Esophagus mucosa (tissue), 1 donor: ENCODE results near the gene RAB31. TPM values are rescaled to one million over a fixed set of nuclear protein-coding genes. Genes with fewer than 3 reads are reported as not detected.
A peak's percentile ranks its signal among the peaks of the same experiment; 100 is the strongest.

Source experiments
- ATAC-seq: fragments of 200-7000 bp; cut with Tn5 transposase; one replicate; pipeline ENCODE4 v1.9.1; 2020
- total RNA-seq: library from RNA; stranded (reverse); gene quantifications from one replicate; pipeline ENCODE4 v1.2.4, GENCODE V29; 2023
- donor health status: DM: yes; HTN: yes; CAD: no.

The RAB31 gene
- total RNA-seq, 1 donor from 2014 or later: 50.0 TPM

DNA sequence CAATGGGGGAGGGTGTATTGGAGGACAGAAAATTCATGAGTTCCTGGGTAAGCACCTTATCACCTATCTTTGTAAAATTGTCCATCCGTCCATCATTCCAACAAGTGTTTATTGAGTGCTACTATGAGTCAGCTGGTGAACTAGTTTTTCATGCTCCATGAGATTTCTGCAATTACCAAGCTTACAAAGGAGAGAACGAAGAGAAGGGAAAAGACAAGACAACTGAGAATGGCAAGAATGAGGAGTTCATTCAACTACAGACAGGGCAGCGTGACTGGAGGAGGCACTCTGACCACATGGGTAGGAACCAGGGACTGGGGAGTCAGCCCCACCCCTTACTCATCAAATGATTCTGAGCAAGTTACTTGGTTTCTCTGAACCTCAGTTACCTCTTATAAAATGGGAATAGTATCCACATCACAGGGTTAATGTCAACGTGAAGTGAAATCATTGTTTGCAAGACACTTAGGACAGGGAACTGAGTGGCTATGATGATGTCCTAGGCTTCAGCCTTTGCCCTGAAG is 159.0 kb downstream of the RAB31 start:
- peak; percentile 52 for ATAC-seq

DNA sequence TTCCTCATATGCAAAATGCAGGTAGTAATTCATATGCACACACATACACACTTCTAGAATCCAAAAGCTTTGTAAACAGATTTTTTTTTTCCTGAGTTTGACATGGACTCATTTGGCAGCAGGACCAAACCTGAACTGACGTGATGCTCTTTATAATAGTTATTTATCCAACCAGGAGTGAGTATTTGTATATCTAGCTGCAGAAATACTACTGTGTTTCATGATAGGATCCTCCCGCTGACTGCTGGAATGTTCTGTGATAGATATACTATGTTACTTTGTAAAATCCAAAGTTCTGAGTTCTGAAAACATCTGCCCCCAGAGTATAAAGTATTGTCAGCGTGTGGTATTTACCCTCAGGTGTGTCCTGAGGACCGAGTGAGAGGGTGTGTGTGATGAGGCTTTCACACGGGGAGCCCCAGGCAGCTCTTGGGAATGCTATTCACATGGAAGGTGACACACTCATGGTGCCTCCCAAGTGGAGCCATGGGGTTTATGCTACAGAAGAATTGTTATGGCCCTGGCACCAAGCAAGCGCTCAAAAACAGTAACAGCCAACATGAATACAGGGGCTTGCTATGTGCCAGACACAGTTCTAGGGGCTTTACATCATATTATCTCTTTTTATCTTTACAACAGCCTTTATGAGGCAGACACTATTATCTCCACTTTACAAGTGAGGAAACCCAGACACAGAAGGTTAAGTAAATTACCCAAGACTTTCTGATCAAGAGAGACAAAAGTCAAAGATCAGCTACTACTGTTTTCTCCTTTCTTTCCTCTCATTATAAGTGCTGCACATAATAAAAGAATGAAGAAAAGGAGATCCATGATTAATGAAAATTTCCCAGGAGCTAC is 161.0 kb downstream of the RAB31 start:
- peak; percentile 12 for ATAC-seq

DNA sequence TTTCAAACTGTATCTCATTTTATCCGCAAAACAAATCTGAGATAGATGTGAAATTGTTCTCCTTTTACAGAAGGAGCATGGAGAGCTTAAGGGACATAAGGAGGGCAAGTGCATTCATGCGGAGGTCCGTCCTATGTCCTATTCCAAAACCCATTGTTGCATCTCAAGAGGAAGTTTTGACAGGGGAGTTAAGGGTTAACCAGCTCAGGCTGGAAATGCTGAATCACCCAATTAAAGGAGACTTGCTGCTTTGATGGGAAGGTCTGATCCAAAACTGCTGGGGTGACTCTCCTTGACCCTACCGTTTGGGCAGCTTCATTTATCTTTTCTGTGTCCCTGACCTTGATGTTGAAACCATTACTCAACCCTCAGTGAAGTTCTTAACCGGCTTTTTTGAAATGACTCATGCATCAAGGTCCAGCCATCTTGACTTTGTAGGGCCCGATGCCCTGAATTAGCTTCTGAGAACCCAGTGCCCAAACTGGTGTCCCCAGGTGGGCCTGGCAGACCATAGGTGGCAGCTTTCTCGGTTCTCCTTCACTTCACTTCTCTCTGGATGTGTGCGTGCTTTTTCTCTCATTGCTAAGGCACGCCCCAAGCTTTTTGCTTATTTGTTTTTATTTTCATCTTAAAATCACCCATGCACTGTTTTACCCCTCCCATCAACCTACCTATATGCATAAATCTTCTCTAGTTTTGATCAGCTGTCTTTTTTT is 161.8 kb downstream of the RAB31 start:
- peak; percentile 43 for ATAC-seq

DNA sequence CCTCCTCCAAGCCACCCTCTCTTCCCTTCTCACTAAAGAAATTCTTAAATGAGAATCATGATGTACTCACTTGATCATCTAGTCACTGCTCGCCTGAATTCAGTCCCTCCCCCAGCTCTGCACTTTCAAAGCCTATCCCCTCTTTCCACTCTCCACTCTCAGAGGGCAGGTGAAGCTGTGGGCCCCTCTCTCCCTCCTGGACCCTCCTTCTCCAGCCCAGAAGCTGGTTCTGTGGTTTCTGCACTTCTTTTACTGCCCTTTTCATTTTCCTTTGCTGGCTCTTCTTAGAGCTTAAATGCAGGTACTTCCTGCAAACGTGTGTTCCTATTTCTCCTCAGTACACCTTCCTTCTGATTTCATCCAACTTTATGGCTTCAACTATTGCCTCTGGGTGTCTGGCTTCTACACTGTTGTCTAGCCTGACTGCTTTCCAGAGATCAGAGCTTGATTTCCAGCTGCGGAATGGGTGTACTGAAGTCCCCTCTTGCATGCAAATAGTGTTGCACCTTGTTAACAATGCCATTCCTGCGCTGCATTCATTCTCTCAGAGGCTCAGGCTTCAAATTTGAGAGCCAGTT is 162.4 kb downstream of the RAB31 start:
- no peak for ATAC-seq

DNA sequence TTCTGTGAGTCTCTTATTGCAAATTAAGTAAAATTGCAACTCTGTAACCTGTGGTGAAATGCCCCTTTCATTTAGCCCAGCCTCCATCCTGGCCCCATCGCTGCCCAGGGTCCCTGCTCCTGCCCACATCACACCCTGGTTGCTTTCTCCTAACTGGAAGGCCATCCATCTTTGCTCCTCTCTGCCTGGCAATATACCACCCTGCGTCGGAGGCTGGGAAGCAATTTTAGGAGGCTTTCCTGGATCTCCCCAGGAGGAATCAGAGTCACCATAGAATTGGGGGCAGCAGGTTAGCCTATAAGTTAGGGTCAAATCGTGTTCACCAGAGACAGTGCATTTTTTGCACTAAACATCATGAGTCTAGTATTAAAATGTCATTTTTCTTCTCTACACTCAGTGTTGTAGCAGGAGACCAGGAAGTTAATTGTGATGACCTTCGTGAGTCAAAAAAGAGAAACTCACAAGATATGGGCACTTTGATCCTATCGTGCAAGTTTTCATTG is 163.2 kb downstream of the RAB31 start:
- ATAC-seq: no peak

DNA sequence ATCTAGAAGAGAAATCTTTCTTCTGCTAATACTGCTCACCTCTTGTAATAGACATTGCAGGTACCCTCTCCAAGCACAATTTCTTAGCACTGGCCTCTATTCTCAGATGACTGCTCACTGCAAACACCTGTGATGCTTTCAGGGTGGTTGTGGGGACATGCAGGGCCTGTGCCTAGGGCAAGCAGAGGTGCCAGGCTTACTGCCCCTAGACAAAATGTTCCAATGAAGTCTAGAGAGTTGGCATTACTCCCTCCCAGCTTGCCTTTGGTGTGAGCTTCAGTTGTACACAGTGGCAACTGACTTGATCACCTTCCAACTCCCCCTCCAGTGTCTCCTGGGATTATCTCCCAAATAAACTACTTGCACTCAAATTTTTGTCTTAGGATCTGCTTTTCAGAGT is 164.7 kb downstream of the RAB31 start:
- ATAC-seq: no peak

DNA sequence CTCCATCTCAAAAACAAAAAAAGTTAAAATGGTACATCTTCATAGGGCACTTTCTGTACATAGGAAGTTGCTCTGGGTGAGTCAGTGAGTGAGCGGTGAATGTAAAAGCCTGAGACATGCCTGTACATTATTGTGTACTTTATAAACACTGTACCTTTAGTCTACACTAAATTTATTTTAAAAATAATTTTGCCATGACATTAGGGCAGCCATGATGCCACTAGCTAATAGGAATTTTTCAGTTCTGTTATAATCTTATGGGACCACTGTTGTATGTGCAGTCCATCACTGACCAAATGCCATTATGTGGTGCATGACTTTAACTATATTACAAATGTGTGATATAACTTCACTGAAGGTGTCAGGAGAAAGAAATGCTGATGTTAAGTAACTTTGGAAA is 166.6 kb downstream of the RAB31 start:
- ATAC-seq: peak; percentile 58

DNA sequence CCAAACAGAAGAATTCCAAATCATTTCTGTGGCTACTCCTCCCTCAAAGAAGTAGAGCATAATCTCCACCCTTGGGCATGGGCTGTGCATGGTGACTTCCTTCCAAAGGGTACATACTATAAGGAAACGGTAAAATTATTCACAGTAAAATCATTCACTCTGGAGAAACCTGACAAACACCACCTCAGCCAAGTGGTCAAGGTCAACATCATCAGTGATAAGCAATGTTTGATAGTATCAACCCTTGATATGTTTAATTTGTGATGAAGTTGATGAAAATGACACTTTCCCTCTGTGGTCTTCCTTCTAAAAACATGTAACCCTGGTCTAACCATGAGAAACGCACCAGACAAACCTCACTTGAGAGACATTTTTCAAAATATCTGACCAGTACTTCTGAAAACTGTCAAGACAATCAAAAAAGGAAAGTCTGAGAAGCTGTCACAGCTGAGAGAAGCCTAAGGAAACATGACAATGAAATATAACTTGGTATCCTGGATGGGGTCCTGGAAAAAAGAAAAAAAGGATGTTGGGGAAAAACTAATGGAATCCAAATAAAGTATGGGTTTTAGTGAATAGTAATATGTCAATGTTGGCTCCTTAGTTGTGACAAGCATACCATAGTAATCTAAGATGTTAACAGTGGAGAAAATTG is 168.2 kb downstream of the RAB31 start:
- no peak for ATAC-seq

DNA sequence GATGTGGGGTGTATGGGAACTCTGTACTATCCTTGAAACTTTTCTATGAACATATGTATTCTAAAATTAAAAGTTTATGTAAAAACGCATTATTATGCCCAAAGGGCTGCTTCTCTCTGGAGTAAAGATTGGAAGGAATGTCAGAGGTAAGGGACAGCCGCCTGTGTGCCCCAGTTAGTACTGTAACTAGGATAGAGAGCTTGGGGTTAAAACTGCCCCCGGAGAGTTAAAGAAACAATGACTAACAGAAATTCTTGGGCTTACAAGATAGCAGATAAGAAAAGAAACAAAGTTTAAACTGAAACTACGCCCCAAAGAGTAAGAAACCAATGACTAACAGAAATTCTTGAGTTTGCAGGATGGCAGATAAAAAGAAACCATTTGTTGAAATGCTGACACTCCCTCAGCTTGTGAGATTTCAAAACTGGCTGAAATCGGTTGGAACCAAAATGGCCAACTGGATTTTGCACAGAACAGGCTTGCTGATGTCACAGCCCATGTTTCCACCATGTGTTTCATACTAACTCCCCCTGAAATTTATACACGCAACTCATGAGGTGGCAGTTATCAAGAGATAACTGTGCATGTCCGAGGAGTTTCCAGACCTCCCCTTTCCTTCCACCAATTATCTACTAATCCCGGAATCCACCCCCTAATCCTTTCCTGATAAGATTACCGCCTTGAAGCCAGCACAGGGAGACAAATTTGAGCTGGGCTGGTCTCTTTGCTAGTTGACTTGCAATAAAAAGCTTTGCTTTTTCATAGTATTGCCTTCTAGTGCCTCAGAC is 169.0 kb downstream of the RAB31 start:
- peak; percentile 49 for ATAC-seq

DNA sequence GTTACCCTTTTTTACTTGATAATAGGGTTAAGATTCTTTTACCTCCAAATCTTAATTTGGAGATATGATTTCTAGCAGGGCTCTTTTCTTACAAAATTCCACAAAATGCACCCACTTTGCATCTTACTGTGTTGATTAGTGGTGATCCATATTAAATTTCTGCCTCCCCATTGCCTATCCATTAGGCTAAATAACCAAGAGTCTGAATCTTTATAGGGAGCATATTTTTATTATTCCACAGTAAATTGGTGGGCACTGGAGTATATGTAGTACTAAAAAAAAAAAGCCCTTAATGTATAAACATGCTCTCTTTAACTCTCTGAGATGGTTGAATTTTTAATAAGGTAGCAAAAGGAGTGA is 169.5 kb downstream of the RAB31 start:
- ATAC-seq: no peak

DNA sequence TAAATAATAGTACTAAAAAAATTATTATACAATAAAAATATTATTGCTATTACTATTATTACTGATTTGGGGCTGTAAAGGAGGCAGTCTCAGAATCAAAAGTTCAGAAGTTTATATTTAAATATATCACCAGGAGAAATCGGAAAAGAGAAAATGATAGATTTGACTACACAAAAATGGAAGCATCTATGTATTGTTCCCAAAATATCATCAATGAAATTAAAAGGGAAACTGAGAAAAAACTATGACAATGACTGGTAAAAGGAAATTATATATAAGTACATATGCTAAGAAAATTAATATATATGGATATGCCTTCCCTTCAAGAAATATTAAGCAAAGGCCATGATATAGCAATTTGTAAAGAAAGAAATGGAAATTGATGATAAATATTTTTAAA is 170.0 kb downstream of the RAB31 start:
- ATAC-seq: no peak

DNA sequence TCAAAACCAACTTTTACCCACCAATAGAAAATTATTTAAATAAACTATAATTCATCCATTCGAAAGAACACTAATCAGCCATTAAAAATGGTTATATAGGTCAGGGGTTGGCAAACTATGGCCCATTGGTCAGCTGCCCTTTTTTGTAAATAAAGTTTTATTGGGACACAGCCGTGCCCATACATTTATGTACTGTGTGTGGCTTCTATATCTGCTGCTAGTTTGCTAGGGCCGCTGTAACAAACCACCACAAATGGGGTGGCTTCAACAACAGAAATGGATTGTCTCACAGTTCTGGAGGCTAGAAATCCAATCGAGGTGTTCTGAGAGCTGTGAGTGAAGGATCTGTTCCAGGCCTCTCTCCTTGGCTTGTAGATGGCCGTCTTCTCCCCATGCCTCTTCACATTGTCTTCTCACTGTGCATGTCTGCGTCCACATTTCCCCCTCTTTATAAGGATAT is 170.7 kb downstream of the RAB31 start:
- ATAC-seq: no peak

DNA sequence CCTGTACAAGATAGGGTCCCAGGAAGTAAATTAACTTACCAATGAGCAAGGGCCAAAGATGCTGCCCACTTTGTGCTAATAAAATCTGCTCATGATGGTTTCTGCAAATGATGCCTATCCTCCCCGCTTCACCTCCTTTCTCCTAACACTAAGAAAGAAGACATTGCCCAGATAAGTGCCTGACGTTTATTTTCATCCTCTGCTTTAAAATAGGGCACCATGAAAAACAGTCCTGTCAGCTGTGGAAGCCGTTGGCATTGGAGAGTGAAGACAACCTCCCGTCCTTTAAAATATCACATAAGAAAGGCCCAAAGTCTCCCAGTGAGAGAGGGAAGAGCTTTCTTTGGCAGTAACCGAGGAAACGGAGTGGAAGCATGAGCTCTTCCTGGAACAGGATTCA is 176.0 kb downstream of the RAB31 start:
- no peak for ATAC-seq

DNA sequence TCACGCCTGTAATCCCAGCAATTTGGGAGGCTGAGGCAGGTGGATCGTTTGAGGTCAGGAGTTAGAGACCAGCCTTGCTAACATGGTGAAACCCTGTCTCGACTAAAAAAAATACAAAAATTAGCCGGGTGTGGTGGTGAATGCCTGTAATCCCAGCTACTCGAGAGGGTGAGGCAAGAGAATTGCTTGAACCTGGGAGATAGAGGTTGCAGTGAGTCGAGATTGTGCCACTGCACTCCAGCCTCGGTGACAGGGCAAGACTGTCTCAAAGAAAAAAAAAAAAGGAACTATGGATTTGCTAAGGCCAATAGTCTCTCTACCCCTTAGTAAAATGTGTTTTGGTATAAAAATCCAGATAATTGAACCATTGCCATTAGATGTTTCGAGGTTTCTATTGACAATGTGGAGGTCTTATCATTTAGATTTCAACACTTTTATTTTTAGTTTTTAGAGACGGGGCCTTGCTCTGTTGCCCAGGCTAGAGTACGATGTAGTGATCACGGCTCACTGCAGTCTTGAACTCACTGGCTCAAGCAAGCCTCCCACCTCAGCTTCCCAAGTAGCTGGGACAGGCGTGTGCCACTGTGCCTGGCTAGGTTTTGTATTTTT is 176.5 kb downstream of the RAB31 start:
- ATAC-seq: no peak

DNA sequence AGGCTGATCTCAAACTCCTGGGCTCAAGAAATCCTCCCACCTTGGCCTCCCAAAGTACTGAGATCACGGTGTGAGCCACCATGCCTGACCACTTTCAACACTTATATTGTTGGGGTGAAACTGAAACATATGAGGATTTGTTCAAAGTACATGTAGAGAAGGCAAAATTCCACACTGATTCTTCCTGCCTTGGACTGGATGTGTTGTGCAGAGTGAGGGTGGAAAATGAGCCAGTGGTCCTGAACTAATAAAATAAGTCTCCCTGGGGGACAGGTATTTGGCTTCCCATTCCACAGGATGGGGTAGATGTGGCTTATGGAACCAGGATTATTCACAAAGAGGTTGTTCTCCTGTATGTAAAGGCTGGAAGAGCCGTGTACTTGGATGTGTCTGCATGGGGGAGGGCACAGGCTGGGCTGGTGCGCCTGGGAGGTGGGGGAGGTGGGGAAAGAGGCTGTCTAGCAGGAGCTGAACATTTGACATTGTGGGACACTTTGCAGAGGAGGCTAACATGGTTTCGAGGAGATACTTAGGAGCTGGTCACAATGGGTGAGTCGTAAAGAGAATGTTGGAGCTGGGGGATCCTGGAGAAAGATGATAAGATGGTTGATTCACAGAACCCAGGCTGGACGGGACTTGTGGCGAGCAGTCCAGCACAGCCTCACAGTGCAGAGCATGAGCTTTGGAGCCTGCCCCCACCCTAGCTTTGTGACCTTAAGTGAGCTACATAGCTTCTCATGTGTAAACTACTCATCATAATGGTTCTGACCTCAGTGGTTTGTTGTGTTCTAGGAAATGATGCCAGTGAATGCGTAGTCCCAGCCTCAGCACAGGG is 177.3 kb downstream of the RAB31 start, which contains the start of gene TXNDC2:
TSS of gene TXNDC2 (plus strand) at position 804 of the 835 bp plus-strand sequence. CDS start 708 bp downstream, outside the sequence.
- ATAC-seq: no peak

DNA sequence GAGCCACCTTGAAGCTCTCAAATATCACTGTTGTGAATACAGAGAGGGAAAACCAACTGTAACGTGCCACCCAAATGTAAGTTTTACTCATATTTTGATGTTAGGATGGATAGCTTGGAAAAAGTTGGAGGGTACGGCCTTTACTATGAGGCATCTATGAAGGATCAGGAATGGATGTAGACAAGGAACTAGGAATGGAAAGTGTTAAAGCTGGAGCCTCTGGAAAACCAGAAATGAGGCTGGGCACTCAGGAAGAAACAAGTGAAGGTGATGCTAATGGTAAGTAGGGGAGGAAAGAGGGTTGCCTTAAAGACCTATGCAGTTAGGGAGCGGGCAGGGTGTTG is 177.9 kb downstream of the RAB31 start:
- no peak for ATAC-seq

DNA sequence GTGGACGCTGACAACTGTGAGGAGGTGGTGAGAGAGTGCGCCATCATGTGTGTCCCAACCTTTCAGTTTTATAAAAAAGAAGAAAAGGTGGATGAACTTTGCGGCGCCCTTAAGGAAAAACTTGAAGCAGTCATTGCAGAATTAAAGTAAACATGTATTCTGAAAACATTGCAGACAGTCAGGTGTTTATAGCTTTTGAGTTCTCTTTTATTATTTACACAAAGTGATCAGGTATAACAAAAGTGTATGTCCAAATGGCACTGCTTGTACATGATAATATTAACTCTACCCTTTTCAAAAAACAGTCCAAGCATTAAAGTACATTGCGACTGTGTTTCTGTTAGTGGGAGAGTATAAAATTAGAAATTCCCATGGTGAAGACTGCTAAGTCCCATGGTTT is 179.9 kb downstream of the RAB31 start:
- no peak for ATAC-seq

DNA sequence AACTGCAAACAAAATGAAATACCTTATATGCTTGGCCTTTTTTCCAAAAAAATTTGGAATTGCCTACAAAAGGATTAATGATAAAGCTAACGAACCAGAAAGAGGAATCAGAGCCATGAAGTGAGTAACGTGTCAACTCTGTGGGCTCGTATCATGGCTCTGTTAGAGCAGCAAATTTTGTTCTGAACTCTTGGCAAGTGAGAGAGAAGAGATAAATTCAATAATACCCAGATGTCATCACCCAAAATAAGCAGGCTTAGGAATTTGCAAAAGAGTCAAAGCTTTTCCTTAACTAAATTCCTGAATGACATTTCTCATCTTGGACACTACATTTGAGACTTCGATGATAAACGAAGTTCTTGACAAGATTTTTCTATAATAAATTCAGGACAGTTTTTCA is 182.1 kb downstream of the RAB31 start:
- no peak for ATAC-seq

DNA sequence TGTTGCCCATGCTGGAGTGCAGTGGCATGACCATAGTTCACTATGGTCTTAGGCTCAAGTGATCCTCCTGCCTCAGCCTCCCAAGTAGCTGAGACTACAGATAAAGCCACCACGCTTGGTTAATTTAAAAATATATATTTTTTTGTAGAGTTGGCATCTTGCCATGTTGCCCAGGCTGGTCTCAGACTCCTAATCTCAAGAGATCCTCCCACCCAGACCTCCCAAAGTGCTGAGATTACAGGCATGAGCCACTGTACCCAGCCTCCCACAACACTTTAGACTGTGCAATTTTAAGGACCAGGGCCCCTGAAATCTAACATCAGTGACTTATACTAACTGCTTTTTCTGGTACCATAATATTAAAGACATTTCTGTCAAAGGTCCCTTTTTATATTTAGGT is 182.9 kb downstream of the RAB31 start:
- no peak for ATAC-seq

DNA sequence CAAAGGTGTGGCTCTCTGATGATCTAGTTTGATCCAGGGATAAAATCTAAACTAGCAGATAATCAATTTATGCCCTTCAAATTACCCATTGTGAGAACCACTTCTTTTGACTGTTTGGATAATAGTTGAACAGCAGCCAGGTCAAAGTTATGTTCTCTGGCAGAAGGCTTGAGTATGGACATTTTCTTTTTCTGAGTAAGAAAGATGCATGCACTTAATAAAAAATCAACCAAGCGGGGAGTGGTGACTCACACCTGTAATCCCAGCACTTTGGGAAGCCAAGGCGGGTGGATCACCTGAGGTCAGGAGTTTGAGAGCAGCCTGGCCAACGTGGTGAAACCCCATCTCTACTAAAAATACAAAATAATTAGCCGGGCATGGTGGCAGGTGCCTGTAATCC is 183.4 kb downstream of the RAB31 start:
- peak; percentile 46 for ATAC-seq
